GM12878 (cell line): ENCODE results near the gene PDHA1. TPM values are rescaled to one million over a fixed set of nuclear protein-coding genes. Genes with fewer than 3 reads are reported as not detected.

Experiments used
- ATAC-seq: fragments of 200-7000 bp; cut with Tn5 transposase; 3 replicates; pipeline ENCODE4 v1.9.1; 2020; ENCODE audit warnings: mild to moderate bottlenecking, moderate library complexity
- BruUV-seq: library from RNA; stranded (reverse); fragments of 400-500 nt; replicated peaks from 2 replicates; lab custom pipeline; 2021; lab: Mats Ljungman, UMichigan
- CTCF ChIA-PET: fragments of 300-600 bp; sonication (Branson Sonifier 250); formaldehyde crosslinking; extraction: SDS; loops from one replicate; lab custom pipeline; 2021; ENCODE audit warnings: inconsistent platforms; lab: Yijun Ruan, JAX
- POLR2A ChIA-PET: fragments of 350-600 bp; formaldehyde crosslinking; extraction: SDS; loops from one replicate; lab custom pipeline; 2021; ENCODE audit warnings: inconsistent platforms; lab: Charles Lee
- RAD21 ChIA-PET: fragments of 300-600 bp; sonication (Branson Sonifier 250); formaldehyde crosslinking; loops from one replicate; lab custom pipeline; 2023; ENCODE audit warnings: antibody characterized with exemption; ENCODE audit not compliant: unreplicated experiment; lab: Charles Lee
- SMC1A ChIA-PET: fragments of 300-600 bp; sonication (Branson Sonifier 250); formaldehyde crosslinking; loops from one replicate; lab custom pipeline; 2023; ENCODE audit not compliant: unreplicated experiment, uncharacterized antibody; lab: Charles Lee
- DNase-seq: peaks from one replicate; pipeline ENCODE4 v3.0.0-alpha.2; 2011; ENCODE audit warnings: low read depth, low spot score
- FAIRE-seq: peaks from 3 replicates; lab custom pipeline; 2011; peaks lifted over from hg19 to GRCh38; lab: Jason Lieb, UNC
- H2AFZ ChIP-seq: 2 replicates; pipeline ENCODE4 v1.6.0; 2011; ENCODE audit warnings: low read depth, low read length, control low read depth; ENCODE audit not compliant: control insufficient read depth
- H3K27ac ChIP-seq: 2 replicates; pipeline ENCODE4 v1.5.1; 2011; ENCODE audit warnings: control low read depth; ENCODE audit not compliant: control insufficient read depth, insufficient read depth
- H3K27me3 ChIP-seq, 2 experiments: replicated peaks in 1 of 2; 2 replicates each; pipeline versions ENCODE4 v1.6.0 to v1.6.1; 2011; ENCODE audit warnings: low read length in 1 of 2; ENCODE audit not compliant: control insufficient read depth in 2 of 2, insufficient read depth in 2 of 2
- H3K36me3 ChIP-seq, 2 experiments: 2 replicates each; pipeline ENCODE4 v1.5.1; 2011; ENCODE audit warnings: low read length in 1 of 2; ENCODE audit not compliant: control insufficient read depth in 2 of 2, insufficient read depth in 2 of 2
- H3K4me1 ChIP-seq: 2 replicates; pipeline ENCODE4 v1.6.1; 2011; ENCODE audit warnings: mild to moderate bottlenecking, low read length, moderate library complexity, mixed read lengths; ENCODE audit not compliant: control insufficient read depth, insufficient read depth
- H3K4me2 ChIP-seq: 2 replicates; pipeline ENCODE4 v1.6.0; 2011; ENCODE audit warnings: control low read depth; ENCODE audit not compliant: control insufficient read depth, insufficient read depth
- H3K4me3 ChIP-seq: fragments of 200-600 bp; sonication (generic); 2 replicates; pipeline ENCODE4 v1.5.1; 2016
- H3K79me2 ChIP-seq: 2 replicates; pipeline ENCODE4 v1.6.0; 2011; ENCODE audit warnings: low read length; ENCODE audit not compliant: control insufficient read depth, insufficient read depth
- H3K9ac ChIP-seq: 2 replicates; pipeline ENCODE4 v1.8.0; 2011; ENCODE audit warnings: low read length, control low read depth, mixed read lengths; ENCODE audit not compliant: control insufficient read depth, insufficient read depth
- H3K9me3 ChIP-seq: replicated peaks from 3 replicates; pipeline ENCODE4 v1.5.1; 2011; ENCODE audit warnings: mild to moderate bottlenecking, low read length; ENCODE audit not compliant: control insufficient read depth, insufficient read depth
- H4K20me1 ChIP-seq: 2 replicates; pipeline ENCODE4 v1.6.0; 2011; ENCODE audit not compliant: control insufficient read depth, insufficient read depth
- BHLHE40 ChIP-seq, 2 experiments: fragments of 450-650 bp in 1 of 2; IDR thresholded peaks; 2 replicates each; pipeline ENCODE4 v1.6.1; 2011 to 2017; ENCODE audit warnings: low read depth in 2 of 2, borderline replicate concordance in 1 of 2, improper control_type of control experiment in 1 of 2, low read length in 1 of 2, mild to moderate bottlenecking in 1 of 2
- CHD1 ChIP-seq: IDR thresholded peaks from 2 replicates; pipeline ENCODE4 v1.6.1; 2012; ENCODE audit warnings: low read depth, low read length, improper control_type of control experiment
- CREM ChIP-seq: IDR thresholded peaks from 2 replicates; pipeline ENCODE4 v1.6.1; 2014; ENCODE audit warnings: antibody characterized with exemption, low read depth
- ETV6 ChIP-seq, 2 experiments: fragments of 450-650 bp in 1 of 2; IDR thresholded peaks in 1 of 2; conservative IDR thresholded peaks in 1 of 2; 2 replicates each; pipeline ENCODE4 v1.6.1; 2014; ENCODE audit warnings: antibody characterized with exemption in 1 of 2, borderline replicate concordance in 1 of 2, low read depth in 1 of 2, mild to moderate bottlenecking in 1 of 2, moderate library complexity in 1 of 2
- IKZF2 ChIP-seq, 2 experiments: fragments of 450-650 bp; IDR thresholded peaks; 2 replicates each; pipeline ENCODE4 v1.6.1; 2017; ENCODE audit warnings: mild to moderate bottlenecking in 2 of 2, moderate library complexity in 2 of 2
- MTA3 ChIP-seq: IDR thresholded peaks from 2 replicates; pipeline ENCODE4 v1.6.1; 2012; ENCODE audit warnings: low read length, inconsistent platforms, borderline replicate concordance
- NFYA ChIP-seq: IDR thresholded peaks from 2 replicates; pipeline ENCODE4 v1.6.1; 2011; ENCODE audit warnings: low read depth, mild to moderate bottlenecking, low read length, improper control_type of control experiment, borderline replicate concordance
- PAX5 ChIP-seq: IDR thresholded peaks from 2 replicates; pipeline ENCODE4 v1.6.1; 2011; ENCODE audit warnings: low read depth, low read length, borderline replicate concordance
- REST ChIP-seq: IDR thresholded peaks from 2 replicates; pipeline ENCODE4 v1.6.1; 2012; ENCODE audit warnings: mild to moderate bottlenecking, low read depth, low read length
- RUNX3 ChIP-seq: IDR thresholded peaks from 2 replicates; pipeline ENCODE4 v1.6.1; 2012; ENCODE audit warnings: low read length, inconsistent platforms
- SREBF1 ChIP-seq: IDR thresholded peaks from 2 replicates; pipeline ENCODE4 v1.6.1; 2012; ENCODE audit warnings: mild to moderate bottlenecking, low read length
- TBL1XR1 ChIP-seq: IDR thresholded peaks from 2 replicates; pipeline ENCODE4 v1.6.1; 2012; ENCODE audit warnings: low read depth, low read length, improper control_type of control experiment
- WRNIP1 ChIP-seq: IDR thresholded peaks from 2 replicates; pipeline ENCODE4 v1.6.1; 2011; ENCODE audit warnings: low read depth, low read length, improper control_type of control experiment, borderline replicate concordance
- YY1 ChIP-seq: IDR thresholded peaks from 2 replicates; pipeline ENCODE4 v1.6.1; 2011; ENCODE audit warnings: low read depth, mild to moderate bottlenecking, low read length
- WGBS: methylation state at CpG from one replicate; pipeline ENCODE4 v1.1.6; 2016; ENCODE audit warnings: low lambda C conversion rate; ENCODE audit not compliant: insufficient replicate concordance, insufficient coverage; ENCODE audit errors: missing lambda C conversion rate; 5-methylcytosine and 5-hydroxymethylcytosine counted together
- in situ Hi-C: fragments of 300-500 bp; cut with MboI; formaldehyde crosslinking; loops from 9 replicates; pipeline ENCODE4 v1.14.3; 2018; ENCODE audit warnings: mixed read lengths
- intact Hi-C: fragments of 100-400 bp; cut with micrococcal nuclease; formaldehyde crosslinking; loops from one replicate; pipeline ENCODE4 v1.14.2; 2022; ENCODE audit not compliant: unreplicated experiment
- polyA plus RNA-seq, 11 experiments: library from polyadenylated mRNA; depleted of rRNA in 4 of 11; unstranded in 6 of 11; stranded (reverse) in 5 of 11; fragments of >200 nt; fragmentation: Nextera tagmentation in 4 of 11; fragmentation: Illumina TruSeq in 1 of 11; extraction: Ambion mirVana in 4 of 11; extraction: Trizol in 1 of 11; gene quantifications; 1 replicate in 1 of 11; 2 replicates in 10 of 11; pipeline versions ENCODE4 v1.2.1 to v1.2.3, GENCODE V29; 2011 to 2016; ENCODE audit warnings: inconsistent platforms in 2 of 11, missing spikeins in 2 of 11, low read depth in 1 of 11
- total RNA-seq, 4 experiments: library from RNA; depleted of rRNA in 3 of 4; stranded (reverse); fragments of >200 nt in 3 of 4; fragmentation: Illumina TruSeq in 1 of 4; extraction: Trizol in 1 of 4; gene quantifications; 2 replicates each; pipeline versions ENCODE4 v1.2.1 to v1.2.3, GENCODE V29; 2013 to 2021

Gene PDHA1
- total and polyA plus RNA-seq, 10 of the 15 experiments (the other 5 are each of a cell fraction or from before 2014, with no cell fraction given): 175 to 370 (median 270) TPM

GRCh38 chrX:19347916-19348315 is 4.2 kb downstream of the PDHA1 start (continued):
- no peak for TF ChIP-seq YY1
- no peak for TF ChIP-seq MTA3
- no peak for TF ChIP-seq SREBF1
- TF ChIP-seq, all 136 proteins: peak for 0

- ATAC-seq (no peak), FAIRE-seq (no peak), DNase-seq (no peak)
- Histone ChIP-seq H3K27ac (no peak overlapping the region), H3K9ac (no peak overlapping the region), H4K20me1 (no peaks in the 10 kb centered on the region), H3K4me3 (no peak overlapping the region), H3K79me2 (peaks cover 19% of the 10 kb centered on the region), H3K27me3 (no peaks in the 10 kb centered on the region), H3K4me1 (peaks cover 10% of the 10 kb centered on the region), H3K9me3 (no peaks in the 10 kb centered on the region), H3K4me2 (no peak overlapping the region), H3K36me3 (peaks cover 0 to 1% of the 10 kb centered on the region in 2 experiments; a peak in 3 of 4 replicates), H2AFZ (no peak overlapping the region)
- POLR2A ChIA-PET: no interaction called here
- no peak for TF ChIP-seq IKZF2 (IDR thresholded peaks at IDR 0.05)
- no peak for TF ChIP-seq TBL1XR1
- TF ChIP-seq NFYA: no peak
- TF ChIP-seq CHD1: no peak
- TF ChIP-seq REST: no peak
- no peak for TF ChIP-seq BHLHE40 (IDR thresholded peaks at IDR 0.05; ENCODE audit: borderline replicate concordance in 1 of 2, low read depth in 2 of 2, low read length in 1 of 2)
- no peak for TF ChIP-seq ETV6 (conservative IDR thresholded peaks at IDR 0.05 in 1 of 2, IDR thresholded peaks at IDR 0.05 in 1 of 2; ENCODE audit: borderline replicate concordance in 1 of 2, low read depth in 1 of 2)
- no peak for TF ChIP-seq SREBF1
- TF ChIP-seq WRNIP1: no peak
- no peak for TF ChIP-seq RUNX3
- no peak for TF ChIP-seq PAX5
- TF ChIP-seq CREM: no peak
- CTCF ChIA-PET: no interaction called here
- intact Hi-C loops (loop anchor here (10.0 kb wide), 1 partner anchor 536 kb away; the partner anchor contains the start of gene SH3KBP1), in situ Hi-C loops (loop anchor here (10.0 kb wide), 1 partner anchor 674 kb away; the partner anchor contains the start of gene RS1)
- BruUV-seq: no TSS peak
- SMC1A ChIA-PET: interaction anchor here (1.0 kb wide), 1 partner anchor 642 kb away, joined by 3 read pairs; the partner anchor contains the start of gene PPEF1
- 57% methylated on average over 2 of the region's 2 CpGs for WGBS
- RAD21 ChIA-PET: no interaction called here
Measured at GRCh38 chrX:19349264-19349663, 5.5 kb downstream of the PDHA1 start.
